ENCODE results near the gene CDCP2.

Gene CDCP2

DNA sequence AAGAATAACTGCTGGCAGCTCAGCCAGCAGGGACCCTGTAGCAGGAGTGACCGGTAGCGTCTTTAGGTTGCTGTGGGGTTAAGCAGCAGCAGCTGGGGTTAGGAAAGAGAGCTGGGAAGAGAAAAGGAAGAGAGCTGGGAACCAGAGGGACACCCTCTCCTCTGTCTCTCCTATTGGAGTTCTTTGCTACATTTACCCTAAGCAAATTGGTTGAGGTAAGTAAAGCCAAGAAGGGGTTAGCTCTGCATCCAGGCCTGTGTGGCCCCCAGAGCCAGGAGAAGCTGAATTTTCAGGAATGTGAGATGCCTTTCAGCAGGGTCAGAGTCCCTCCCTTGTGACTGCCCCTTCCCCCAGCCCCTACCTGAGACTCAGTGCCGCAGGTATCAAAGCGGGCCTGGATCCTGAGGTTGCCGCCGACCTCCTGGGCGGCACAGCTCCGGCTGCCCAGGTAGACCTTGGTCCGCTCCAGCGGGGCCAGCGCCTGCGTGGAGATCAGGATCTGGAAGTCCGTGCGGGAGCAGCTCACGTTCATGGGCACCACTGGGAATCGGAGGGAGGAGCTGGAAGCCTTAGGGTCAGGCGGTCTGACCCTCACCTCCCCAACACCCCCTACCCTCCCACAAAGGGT is 16.4 kb downstream of the CDCP2 start:
- DNase-seq: no peak

DNA sequence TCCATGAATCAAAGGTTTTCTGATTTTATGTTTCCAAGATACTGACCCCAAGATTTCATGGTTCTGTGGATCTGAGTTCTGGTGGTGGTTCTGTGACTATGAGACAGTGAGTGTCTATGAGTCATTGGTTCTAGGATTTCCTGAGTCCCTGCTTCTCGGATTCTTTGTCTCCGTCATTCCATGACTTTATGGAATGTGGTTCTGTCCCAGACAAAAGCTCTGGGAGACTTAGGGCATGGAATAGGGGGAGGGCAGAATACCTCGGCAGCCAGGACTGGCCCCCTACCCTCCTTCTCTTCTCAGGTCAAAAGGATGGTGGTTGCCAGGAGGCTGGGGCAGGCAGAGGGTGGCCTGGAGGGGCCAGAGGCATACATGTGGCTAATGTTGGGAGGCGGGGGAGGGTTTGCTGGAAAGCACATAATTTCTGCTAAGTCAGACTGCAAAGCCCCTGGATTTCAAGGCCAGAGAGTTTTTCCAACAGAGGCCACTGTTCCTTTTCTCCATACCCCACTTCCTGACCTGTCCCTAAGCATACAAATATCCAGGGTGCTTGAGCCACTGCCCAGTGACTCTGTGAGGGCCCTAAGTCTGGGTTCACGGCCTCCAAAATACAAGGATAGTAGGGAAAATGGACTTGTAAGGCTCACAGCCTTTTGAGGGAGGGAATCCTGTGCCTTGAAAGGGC is 17.2 kb downstream of the CDCP2 start:
- no peak for DNase-seq

DNA sequence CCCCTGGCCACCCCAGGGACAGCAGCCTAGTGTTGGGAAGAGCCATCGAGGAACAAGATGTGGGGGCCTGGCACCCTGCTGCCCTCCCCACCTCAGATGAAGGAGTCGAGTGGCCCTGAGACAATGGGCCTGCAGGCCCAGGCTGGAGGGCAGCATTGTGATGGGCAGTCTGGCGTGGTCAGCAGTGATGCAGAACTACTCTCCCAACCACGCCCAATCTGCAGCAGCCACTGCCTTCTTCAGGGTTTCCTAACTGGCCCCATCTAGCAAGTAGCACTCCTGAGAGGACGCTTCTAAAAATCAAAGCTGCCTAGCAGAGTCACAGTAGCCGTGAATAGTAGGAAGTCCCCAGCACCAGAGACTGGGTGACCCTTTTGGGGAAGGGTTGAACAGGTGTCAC is 18.5 kb downstream of the CDCP2 start:
- DNase-seq: no peak

DNA sequence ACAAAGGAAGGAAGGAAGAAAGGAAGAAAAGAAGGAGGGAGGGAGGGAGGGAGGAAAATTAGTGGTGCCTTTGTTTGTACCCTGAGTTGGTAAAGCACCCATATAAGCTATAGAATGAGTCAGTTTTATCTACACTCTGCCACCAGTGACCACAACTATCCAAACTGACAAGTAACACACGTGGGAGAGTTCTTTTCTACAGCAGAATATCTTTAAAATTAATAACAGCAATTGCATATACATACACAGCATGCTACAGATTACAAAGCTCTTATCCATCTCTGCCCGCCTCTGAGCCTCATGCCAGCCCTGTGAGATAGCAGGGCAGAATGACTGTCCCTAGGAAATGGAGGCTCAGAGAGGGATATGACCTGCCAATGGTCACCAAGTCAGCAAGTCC is 20.3 kb downstream of the CDCP2 start:
- no peak for DNase-seq

DNA sequence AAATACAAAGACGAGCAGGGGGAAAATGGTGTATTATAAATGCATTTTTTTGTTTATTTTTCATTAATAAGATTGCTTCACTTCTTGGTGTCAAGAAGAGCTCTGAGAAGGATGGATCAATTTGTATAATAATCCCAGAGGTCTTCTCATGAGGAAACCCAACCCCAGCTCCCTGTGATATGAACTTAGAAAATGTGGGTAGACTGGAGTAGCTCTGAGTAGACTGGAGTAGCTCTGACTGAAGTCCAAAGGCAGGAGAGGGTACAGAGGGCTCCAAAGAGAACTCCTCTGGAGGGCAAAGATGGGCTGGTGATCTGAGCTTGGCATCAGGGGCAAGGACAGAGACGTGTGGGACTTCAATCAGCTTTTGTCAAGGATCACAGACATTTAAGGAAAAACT is 21.4 kb downstream of the CDCP2 start:
- DNase-seq: no peak

DNA sequence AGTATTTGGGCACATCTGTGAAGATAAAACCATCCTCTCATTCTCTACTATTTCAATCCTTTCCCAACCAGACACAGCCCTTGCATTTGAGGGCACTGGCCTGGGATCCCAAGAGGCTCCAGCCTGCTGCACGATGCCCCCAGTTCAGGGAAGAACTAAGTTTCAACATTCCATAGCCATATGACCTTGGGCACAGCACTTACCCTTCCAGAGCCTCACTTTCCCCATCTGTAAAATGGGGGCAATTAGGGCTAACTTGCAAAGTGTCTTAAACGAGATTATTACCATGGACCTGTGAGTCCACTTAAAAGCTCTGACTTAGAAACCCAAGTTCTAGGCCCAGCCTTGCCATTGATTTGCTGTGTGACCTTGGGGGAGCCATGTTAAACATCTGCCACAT is 22.9 kb downstream of the CDCP2 start:
- DNase-seq: no peak

DNA sequence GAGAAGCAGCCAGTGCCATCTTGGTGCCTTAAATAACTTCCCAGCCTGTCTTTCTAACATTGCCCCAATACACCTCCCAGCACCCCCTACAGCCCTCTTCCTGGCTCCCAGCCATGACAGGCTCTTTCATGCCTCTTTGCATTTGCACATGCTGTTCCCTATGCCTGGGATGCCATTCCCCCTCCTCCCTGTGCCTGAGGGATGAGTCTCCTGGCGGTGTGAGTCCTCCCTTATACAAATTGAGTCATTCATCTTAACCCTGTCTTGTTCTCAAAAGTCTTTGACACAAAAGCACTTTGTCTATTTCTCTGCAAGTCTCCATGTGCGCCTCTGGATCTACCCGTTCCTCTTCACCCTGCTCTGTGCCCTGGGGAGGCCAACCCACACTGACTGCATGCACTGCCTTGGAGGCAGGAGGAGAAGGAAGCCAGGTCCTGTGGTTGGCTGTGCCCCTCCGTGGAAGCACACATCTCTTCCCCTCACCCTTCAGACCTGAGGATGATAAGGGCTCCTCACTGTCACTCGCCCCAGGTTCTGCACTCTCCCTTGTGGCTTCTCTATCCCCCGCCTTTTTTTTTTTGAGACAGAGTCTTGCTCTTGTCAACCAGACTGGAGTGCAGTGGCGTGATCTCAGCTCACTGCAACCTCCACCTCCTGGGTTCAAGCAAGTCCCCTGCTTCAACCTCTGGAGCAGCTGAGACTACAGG is 25.1 kb downstream of the CDCP2 start:
- no peak for DNase-seq

DNA sequence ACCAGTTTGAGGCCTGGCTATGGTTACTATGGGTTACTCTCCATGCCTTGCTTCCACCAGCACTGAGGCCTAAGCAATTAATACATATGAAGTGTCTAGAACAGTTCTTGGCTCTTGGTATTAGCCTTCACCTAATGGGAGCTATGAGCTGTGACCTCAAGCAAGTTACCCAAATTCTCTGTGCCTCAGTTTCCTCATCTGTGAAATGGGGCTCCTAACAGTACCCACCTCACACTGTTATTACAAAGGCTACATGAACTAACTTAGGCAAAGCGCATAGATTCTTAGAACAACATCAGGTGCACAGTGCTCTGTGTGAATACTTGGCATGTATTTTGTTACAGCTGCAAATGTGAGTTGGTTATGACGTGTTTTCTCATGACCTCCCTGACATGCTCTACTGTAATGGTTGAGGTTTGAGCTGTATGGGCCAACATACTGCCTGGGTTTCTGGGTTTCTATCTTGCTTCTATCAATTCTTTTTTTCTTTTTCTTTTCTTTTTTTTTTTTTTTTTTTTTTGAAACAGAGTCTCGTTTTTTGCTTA is 26.5 kb downstream of the CDCP2 start:
- no peak for DNase-seq

DNA sequence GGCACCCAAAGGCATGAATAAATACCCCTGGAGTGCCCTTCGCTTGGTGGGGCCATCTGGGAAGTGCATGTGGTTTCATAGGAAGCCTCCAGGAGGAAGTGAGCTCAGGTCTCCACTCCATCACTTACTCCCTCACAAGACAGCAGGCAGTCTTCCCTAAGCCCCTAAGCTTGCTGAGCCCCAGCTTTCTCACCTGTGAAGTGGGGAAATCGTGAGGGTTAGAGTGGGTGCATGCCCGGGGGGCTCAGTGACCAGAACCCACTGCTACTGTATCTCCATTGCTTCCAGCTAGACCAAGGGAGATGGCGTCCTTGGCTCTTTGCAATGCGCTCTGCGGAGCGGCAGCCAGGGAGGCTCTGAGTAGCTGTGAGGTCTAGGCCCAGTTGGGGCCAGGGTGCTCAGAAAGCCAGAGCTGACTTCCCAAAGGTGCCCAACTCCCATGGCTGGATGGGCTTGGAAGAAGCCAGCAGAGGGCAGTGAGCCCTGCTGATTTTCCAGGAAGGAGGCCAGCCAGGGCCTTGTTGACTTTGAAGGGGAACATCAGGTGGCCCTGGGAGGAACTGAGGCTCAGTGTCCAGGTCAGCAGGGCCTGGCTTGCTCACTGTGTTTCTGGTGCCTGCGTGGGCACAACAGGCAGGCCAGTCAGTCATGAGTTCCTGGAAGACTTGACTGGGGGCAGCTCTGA is 27.3 kb downstream of the CDCP2 start:
- no peak for DNase-seq

DNA sequence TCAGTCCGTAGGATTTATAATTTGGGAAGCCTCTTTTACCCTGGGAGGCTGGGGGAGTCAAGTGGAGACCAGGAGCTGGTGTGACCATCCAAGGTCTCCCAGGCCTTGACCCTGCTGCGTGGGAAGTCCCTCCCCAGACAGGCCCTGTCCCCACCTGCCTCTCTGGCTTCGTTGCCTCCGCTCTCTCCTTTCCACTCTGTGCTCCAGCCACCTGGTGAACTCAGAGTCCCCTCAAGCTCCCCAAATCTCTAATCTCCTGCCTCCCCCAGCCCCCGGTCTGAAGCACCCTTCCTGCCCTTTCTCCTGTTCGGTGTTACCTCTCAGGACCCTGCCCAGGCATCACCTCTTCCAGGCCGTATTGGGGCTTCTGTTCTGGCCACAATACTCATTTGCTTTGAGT is 27.9 kb downstream of the CDCP2 start:
- DNase-seq: no peak

DNA sequence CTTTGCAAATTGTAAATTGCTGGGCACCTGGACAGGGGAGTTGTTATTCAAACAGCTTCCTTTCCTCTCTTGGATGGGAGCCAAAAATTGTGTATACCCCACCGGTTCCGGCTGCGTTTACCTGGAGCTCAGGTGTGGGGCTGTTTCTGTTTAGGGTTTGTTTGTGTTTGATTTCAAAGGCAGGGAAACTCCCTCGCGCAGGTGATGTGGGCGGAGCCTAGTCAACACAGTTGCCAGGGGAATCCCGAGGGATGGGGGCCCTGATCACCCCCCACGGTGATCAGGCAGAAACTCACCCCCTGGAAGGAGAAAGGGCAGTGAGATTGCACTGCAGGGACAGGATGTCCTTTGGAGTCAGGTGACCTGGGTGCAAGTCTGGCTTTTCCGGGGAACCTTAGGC is 28.3 kb downstream of the CDCP2 start:
- DNase-seq: no peak

DNA sequence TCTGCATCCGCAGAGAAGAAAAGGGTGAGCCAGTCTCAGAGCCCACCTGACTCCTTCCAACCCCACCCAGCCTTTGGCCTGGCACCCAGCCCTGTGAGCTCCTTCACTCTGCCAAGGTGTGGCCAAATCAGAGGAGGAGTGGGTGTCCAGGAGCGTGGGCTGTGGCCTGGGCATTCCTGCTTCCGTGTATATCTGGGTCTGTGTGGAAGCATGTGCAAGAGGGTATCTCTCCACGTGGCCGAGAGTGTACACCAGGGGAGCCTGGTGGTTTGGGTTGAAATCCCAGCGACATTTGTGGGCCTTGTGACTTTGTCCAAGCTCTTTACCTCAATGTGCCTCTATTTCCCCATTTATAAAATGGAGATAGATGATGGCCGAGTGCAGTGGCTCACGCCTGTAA is 29.8 kb downstream of the CDCP2 start:
- no peak for DNase-seq

DNA sequence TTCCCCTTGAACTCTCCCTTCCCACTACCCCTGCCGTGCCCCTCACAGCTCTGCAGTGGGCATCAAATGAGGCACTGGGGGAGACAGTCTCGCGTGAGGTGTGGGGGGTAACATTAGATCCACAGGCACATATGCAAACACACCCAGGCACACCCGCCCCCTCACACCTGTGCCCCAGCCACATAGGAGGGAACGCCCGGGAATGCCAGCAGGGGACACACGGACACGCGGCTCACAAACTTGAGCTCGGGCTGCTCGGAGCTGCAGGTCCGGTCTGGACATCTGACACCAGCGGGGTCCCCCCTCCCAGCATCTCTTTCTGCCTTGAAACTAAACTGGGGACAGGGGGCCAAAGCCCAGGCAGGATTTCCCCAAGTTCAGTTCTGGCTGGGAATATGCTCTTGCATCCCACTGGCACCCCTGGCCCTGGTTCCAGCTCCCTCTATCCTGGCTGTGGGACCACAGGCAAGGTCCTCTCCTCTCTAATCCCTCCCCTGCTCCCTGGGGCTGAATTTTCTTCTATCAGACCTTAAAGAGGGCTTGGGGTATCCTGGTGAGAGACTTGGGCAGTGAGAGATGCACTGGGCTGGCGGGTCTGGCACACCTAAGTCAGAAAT is 30.6 kb downstream of the CDCP2 start:
- no peak for DNase-seq

DNA sequence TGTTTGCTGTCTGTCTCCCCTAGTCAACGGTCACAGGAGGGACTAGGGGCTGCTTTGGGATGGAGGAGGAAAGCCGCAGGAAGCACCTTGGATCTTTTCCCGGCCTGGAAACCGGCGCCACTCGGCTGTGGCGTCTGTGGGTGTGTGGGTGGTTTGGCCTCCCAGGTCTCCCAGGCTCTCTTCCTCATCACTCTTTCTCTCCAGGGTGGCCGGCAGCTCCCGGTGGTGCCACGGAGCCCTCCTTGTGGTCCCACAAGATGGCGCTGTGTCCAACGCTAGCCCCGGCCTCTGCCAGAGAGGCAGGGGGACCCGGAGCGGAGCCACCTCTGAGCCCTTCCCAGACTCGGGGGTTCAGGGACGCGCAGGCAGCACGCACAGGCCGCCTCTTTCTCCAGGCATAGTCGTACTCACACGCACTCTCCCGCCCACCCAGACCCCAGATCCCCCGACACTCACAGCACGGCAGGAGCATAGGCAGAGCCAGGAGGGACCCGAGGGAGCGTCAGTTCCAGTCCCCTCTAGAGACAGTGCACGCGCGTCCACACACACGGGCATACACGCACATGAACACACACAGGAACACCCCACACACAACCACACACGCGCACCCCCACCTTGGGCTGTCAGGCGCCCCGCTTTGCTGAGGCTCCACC is 31.2 kb downstream of the CDCP2 start:
- peak in 4 of 5 experiments; percentile 20 to 46 (median 38) for DNase-seq

DNA sequence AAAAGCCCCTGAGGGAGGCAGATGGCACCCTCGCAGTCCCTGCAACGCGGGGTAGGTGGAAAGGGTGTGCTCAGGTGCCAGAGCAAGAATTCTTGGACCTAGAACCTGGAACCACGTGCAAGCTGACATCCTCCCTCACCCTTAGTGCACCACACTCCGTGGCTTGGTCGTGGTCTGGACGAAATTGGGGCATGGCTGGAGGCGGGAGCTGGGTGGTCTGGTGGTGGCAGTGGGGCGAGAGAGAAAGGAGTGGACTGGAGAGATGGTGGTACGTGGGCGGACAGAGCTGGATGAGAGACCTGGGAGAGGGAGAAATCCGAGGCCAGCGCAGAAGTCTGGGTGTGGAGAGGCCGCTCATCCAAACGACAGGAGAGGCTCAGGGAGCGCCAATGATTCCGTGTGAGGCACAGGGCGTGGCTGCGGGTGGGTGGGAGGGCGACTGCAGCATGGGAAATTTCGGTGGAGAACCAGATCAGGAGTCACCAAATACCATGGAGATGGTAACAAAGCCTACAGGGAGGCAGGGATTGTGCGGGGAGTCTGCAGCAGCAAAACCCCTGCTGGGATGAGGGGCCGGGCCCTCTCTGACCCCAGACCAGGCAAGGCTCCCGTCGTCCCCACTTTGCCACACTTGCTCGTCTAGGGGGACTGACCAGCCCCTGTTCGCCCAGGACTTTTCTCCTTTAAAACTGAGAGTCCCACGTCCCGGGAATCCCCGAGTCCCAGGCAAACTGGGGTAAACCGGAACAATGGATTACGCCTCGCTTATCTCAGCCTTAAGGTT is 31.9 kb downstream of the CDCP2 start:
- DNase-seq: no peak

DNA sequence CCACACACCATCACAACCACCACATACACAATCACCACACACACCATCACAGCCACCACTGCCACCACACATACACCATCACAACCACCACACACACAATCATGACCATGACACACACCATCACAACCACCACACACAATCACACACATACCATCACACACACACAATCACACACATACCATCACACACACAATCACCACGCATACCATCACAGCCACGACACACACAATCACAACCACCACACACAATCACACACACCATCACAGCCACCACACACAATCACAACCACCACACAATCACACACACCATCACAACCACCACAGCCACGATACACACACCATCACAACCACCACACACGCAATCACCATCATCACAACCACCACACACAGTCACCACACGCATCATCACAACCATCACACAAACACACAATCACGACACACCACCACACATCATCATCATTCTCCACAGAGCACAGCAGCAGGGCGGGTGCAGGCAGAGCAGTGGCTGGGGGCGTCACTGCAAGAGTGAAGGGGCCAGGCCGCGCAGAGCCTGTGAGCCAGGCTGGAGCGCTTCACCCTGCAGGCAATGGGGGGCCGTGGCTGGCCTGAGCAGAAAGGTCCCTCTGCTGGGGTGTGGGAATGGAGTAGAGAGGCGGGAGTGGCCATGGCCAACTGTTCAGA is 32.6 kb downstream of the CDCP2 start:
- peak in 1 of 5 experiments; percentile 16 for DNase-seq

DNA sequence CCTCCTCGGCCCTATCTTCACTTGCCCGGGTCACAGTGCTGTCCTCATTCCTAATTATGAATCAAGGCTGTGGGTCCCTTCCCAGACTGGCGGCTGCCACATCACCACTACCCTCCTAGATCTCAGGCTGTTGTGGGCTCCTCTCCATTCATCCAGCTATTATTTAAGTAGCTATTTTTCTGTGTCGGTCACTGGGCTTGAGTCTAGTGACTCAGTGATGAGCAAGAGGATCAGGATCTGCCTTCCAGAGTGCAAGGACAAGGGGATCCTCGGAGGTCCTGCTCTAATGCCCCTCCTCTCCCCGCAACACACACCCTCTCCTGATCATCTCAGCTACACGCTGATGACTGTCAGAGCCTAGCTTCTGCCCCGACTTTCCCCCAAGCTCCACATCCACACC is 34.1 kb downstream of the CDCP2 start:
- DNase-seq: no peak

DNA sequence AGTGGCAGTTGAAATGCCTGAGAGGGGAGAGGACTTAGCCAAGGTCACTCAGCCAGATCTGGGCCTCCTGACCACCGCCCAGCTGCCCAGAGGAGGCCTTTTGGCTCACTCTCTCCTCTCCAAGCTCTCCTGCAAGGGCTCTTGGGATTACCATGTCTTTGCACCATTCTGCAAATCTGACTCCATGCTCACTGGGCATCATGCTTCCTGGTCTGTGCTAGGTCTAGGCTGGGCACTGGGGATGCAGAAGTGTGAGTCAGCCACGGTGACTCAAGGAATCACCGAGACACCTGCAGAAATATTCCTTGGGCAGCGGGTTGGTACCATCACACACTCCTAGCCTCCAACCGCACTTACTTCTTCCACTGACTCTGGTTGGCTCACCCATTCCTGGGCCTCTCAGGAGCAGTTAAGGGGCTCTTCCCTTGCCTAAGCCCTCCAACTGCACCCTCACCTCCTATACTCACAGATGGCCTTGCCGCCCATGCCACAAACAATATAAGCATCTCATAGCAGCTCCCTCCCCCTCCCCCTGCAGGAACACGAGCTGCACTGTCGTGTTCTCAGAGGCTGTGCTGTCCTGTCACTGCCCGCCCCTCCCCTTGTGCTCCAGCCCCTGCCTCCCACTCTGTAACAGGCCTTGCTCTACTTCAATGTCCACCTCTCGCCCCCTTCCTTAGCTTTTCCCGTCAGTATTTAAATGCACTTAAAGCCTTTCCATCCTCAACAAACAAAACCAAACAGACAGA is 34.8 kb downstream of the CDCP2 start:
- no peak for DNase-seq

DNA sequence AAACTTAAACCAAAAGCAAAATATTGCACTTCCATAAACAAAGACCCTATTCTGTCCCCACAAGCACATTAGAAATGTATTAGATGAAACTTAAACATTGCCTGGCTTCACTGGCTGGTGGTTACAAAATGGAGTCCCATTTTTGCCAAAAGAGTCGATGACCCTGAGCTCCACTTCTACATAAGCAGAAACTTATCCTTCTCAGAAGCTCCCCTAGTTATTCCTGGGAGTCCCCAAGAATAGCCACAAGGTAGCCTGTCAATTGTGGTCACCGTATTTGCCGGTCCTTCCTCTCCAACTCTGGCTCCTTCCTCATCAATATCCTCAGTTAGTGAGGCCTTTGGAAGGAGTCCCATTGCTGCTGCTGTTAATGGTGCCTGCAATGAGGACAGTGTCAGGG is 37.3 kb downstream of the CDCP2 start:
- no peak for DNase-seq

DNA sequence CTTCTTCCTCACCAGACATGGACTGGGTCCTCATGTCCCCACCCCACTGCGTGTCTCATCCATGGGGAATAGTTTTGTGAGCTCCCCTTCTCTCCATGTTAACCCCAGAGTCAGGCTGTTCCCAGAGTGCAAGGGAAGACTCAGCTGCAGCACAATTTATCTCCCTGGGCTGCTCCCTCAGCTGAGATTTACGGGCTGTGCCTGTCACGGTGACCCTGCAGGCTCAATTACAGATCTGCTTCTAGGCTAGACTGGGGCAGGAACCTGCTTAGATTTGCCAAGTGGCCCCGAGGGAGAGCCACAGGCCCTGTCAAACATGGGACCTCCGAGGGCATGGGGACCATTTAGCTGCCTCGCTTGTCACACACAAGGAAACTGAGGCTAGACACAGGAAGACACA is 37.8 kb downstream of the CDCP2 start:
- DNase-seq: no peak
